Tibial artery (tissue), 4 donors: ENCODE data around the gene LCN15.

Source experiments
- DNase-seq, 2 donors: peaks; one replicate each; pipeline ENCODE4 v3.0.0-alpha.2; 2019
- H3K27ac ChIP-seq, 2 donors: fragments of 200-600 bp; sonication (generic) in 1 of 2; 1 replicate in 1 of 2; 2 replicates in 1 of 2; pipeline ENCODE4 v1.5.1; 2018 to 2019; ENCODE audit warnings: mild to moderate bottlenecking in 1 of 2
- H3K27me3 ChIP-seq, 2 donors: fragments of 200-600 bp; sonication (generic) in 1 of 2; one replicate each; pipeline versions ENCODE4 v1.5.1 to v1.6.0; 2016 to 2019
- H3K36me3 ChIP-seq, 3 donors: fragments of 200-600 bp; sonication (generic) in 2 of 3; one replicate each; pipeline ENCODE4 v1.5.1; 2016 to 2019; ENCODE audit warnings: mild to moderate bottlenecking in 2 of 3
- H3K4me1 ChIP-seq, 4 donors: fragments of 200-600 bp; sonication (generic) in 2 of 4; 1 replicate in 3 of 4; 2 replicates in 1 of 4; pipeline ENCODE4 v1.5.1; 2016 to 2019
- H3K4me3 ChIP-seq, 2 donors: fragments of 200-600 bp; sonication (generic) in 1 of 2; 1 replicate in 1 of 2; 2 replicates in 1 of 2; pipeline ENCODE4 v1.5.1; 2018 to 2019; ENCODE audit warnings: mild to moderate bottlenecking in 2 of 2
- H3K9me3 ChIP-seq, 3 donors: fragments of 200-600 bp; sonication (generic) in 1 of 3; one replicate each; pipeline ENCODE4 v1.5.1; 2016 to 2019
- intact Hi-C: fragments of 100-400 bp; cut with DNase I; formaldehyde crosslinking; loops from one replicate; pipeline ENCODE4 v1.15.0; 2023; ENCODE audit warnings: low total_unique reads
- TF ChIP-seq, protein P1 (sequence below), 2 experiments: fragments of 200-600 bp in 1 of 2; fragments of 450-650 bp in 1 of 2; IDR thresholded peaks; one replicate each; pipeline ENCODE4 v1.5.1; 2017 to 2019; ENCODE audit warnings: antibody characterized with exemption in 2 of 2, mild to moderate bottlenecking in 1 of 2, moderate library complexity in 1 of 2

The LCN15 gene

DNA sequence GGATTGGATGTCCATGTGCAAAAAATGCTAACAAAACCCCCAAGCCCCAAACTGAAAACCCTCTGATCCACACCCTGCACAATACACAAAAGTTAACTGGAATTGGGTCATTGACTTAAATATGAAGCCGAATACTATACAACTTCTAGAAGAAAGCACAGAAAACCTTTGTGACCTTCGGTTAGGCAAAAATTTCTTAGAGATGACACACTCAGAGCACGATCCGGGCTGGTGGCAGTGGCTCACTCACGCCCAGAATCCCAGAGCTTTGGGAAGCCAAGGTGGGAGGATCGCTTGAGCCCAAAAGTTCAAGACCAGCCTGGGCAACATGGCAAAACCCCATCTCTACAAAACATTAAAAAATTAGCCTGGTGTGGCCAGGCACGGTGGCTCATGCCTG lies 53.8 kb downstream of the LCN15 start:
- Histone ChIP-seq H3K27ac (no peak overlapping the region), H3K27me3 (peaks cover 4 to 54% of the 10 kb centered on the region in 2 donors), H3K4me3 (no peak overlapping the region), H3K4me1 (peaks cover 0 to 23% (median 13%) of the 10 kb centered on the region in 4 donors), H3K36me3 (no peaks in the 10 kb centered on the region), H3K9me3 (no peaks in the 10 kb centered on the region)
- TF ChIP-seq, protein P1, sequence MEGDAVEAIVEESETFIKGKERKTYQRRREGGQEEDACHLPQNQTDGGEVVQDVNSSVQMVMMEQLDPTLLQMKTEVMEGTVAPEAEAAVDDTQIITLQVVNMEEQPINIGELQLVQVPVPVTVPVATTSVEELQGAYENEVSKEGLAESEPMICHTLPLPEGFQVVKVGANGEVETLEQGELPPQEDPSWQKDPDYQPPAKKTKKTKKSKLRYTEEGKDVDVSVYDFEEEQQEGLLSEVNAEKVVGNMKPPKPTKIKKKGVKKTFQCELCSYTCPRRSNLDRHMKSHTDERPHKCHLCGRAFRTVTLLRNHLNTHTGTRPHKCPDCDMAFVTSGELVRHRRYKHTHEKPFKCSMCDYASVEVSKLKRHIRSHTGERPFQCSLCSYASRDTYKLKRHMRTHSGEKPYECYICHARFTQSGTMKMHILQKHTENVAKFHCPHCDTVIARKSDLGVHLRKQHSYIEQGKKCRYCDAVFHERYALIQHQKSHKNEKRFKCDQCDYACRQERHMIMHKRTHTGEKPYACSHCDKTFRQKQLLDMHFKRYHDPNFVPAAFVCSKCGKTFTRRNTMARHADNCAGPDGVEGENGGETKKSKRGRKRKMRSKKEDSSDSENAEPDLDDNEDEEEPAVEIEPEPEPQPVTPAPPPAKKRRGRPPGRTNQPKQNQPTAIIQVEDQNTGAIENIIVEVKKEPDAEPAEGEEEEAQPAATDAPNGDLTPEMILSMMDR (IDR thresholded peaks at IDR 0.05): no peak
- intact Hi-C loops: no loop called here
- no peak for DNase-seq
